ENCODE results near the gene EHMT1. TPM values are rescaled to one million over a fixed set of nuclear protein-coding genes. Genes with fewer than 3 reads are reported as not detected.

Gene EHMT1
- total RNA-seq, 1 donor from 2014 or later: 64.5 TPM

DNA sequence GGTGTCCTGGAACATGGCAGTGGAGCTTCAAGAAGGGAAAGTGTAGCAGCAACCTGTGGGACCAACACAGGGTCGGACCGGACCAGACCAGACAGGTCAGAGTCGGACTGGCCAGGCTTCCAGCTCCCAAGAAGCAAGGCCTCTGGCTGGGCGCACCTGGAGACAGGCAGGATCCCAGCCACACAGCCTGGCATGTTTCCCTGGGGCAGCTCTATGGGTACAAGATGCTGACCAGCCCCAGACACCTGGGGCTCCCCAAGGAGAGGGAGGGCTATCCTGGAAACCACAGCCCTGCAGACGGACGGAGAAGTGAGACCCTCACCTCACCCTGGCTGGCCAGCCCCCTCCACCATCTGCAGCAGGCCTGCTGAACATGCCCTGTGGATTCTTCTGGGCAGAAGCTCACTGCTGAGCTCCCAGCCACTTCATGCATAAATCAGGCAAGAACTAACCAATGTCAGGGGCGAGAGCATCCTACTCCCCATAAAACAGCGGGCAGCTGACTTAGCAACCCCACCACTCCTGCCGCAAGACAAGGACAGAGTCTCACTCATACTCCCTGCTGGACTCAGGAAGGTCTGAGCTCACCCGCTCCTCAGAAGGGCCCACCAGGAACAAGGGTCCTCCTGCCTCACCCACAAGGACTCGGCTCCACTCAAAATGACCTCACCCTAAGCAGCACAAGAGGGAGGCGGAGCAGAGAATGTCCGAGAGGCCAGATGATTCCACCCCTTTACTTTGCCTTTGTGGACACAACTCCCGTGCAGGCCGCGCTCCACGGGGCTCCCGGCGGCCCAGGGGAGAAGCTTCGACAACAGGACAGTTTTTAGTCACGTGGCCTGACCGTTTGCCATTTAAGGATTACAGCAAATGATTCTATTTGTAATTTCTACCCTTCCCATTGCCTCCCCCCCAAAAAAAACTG is 37.2 kb upstream of the EHMT1 start:
- Mint-ChIP-seq H3K4me1 (ENCODE audit: low read depth, unreplicated experiment) (peaks cover 6% of the 10 kb centered on the region), H3K4me3 (ENCODE audit: unreplicated experiment) (no peak overlapping the region), H3K27ac (ENCODE audit: unreplicated experiment) (no peak overlapping the region), H3K9me3 (ENCODE audit: unreplicated experiment) (no peaks in the 10 kb centered on the region), H3K27me3 (ENCODE audit: low read depth, unreplicated experiment) (no peaks in the 10 kb centered on the region), H3K36me3 (ENCODE audit: low read depth, unreplicated experiment) (peaks cover 4% of the 10 kb centered on the region)
- FAIRE-seq (no peak), DNase-seq (ENCODE audit: low read depth) (no peak)
- no peak overlapping the region for H3K4me2 ChIP-seq (ENCODE audit: low read length)
- no peak overlapping the region for H3K27ac ChIP-seq (ENCODE audit: low read depth, low read length)
- peaks cover 42% of the 10 kb centered on the region for H3K79me2 ChIP-seq (ENCODE audit: insufficient read depth, low read length)
- H3K36me3 ChIP-seq (ENCODE audit: insufficient read depth, low read length): peaks cover 13% of the 10 kb centered on the region
- H3K4me3 ChIP-seq (ENCODE audit: insufficient read depth, low read depth, low read length): no peak overlapping the region
- H3K9ac ChIP-seq (ENCODE audit: low read length): no peak overlapping the region
- TF ChIP-seq, protein P1, sequence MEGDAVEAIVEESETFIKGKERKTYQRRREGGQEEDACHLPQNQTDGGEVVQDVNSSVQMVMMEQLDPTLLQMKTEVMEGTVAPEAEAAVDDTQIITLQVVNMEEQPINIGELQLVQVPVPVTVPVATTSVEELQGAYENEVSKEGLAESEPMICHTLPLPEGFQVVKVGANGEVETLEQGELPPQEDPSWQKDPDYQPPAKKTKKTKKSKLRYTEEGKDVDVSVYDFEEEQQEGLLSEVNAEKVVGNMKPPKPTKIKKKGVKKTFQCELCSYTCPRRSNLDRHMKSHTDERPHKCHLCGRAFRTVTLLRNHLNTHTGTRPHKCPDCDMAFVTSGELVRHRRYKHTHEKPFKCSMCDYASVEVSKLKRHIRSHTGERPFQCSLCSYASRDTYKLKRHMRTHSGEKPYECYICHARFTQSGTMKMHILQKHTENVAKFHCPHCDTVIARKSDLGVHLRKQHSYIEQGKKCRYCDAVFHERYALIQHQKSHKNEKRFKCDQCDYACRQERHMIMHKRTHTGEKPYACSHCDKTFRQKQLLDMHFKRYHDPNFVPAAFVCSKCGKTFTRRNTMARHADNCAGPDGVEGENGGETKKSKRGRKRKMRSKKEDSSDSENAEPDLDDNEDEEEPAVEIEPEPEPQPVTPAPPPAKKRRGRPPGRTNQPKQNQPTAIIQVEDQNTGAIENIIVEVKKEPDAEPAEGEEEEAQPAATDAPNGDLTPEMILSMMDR (IDR thresholded peaks at IDR 0.05; ENCODE audit: insufficient read depth, low read depth, low read length): no peak
- no peak for TF ChIP-seq EZH2 (IDR thresholded peaks at IDR 0.05; ENCODE audit: insufficient read depth, low read length)
- no peak overlapping the region for H2AFZ ChIP-seq (ENCODE audit: low read depth, low read length)
- no peaks in the 10 kb centered on the region for H3K27me3 ChIP-seq (ENCODE audit: insufficient read depth, low read length)
- H3K9me3 ChIP-seq (ENCODE audit: insufficient read depth, low read depth, low read length): no peaks in the 10 kb centered on the region
- peaks cover 50% of the 10 kb centered on the region for H4K20me1 ChIP-seq (ENCODE audit: insufficient read depth, low read length)
- peaks cover 17% of the 10 kb centered on the region for H3K4me1 ChIP-seq (ENCODE audit: insufficient read depth, low read length)

DNA sequence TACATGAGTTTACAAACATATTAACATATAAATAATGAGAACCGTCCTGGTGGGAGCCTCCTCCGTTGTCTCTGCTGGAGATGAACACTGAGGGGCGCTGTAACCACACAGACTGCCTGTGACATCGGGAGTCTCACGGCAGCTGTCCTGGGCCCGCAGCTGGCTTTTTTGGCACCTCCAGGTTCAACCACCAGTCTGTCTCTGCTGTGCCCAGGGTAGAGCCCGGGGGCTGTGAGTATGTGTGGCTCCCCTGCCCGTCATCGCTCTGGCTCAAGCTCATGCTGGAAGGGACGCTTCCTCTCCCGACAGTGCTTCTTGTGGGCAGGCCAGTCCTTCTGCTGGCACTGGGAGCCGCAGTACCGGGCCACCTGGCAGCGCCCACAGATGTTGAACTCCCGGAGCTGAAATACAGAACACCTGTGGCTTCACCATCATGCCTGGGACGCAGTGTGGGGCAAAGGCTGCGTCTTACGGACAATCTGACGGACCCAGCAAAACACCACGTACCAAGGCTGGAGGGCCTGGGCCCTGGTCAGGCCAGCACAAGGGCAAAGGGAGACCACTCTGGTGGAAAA is 36.4 kb upstream of the EHMT1 start:
- no peak overlapping the region for H3K27ac ChIP-seq (ENCODE audit: low read depth, low read length)
- H3K4me1 ChIP-seq (ENCODE audit: insufficient read depth, low read length): peaks cover 11% of the 10 kb centered on the region
- Mint-ChIP-seq H3K27ac (ENCODE audit: unreplicated experiment) (no peak overlapping the region), H3K27me3 (ENCODE audit: low read depth, unreplicated experiment) (no peaks in the 10 kb centered on the region), H3K4me3 (ENCODE audit: unreplicated experiment) (no peak overlapping the region), H3K4me1 (ENCODE audit: low read depth, unreplicated experiment) (peaks cover 2% of the 10 kb centered on the region), H3K36me3 (ENCODE audit: low read depth, unreplicated experiment) (peaks cover 4% of the 10 kb centered on the region), H3K9me3 (ENCODE audit: unreplicated experiment) (no peaks in the 10 kb centered on the region)
- no peaks in the 10 kb centered on the region for H3K27me3 ChIP-seq (ENCODE audit: insufficient read depth, low read length)
- H3K79me2 ChIP-seq (ENCODE audit: insufficient read depth, low read length): peaks cover 40% of the 10 kb centered on the region
- H3K9ac ChIP-seq (ENCODE audit: low read length): no peak overlapping the region
- H3K4me2 ChIP-seq (ENCODE audit: low read length): no peak overlapping the region
- FAIRE-seq (no peak), DNase-seq (ENCODE audit: low read depth) (no peak)
- H2AFZ ChIP-seq (ENCODE audit: low read depth, low read length): no peak overlapping the region
- no peaks in the 10 kb centered on the region for H3K9me3 ChIP-seq (ENCODE audit: insufficient read depth, low read depth, low read length)
- H3K36me3 ChIP-seq (ENCODE audit: insufficient read depth, low read length): peaks cover 16% of the 10 kb centered on the region
- no peak for TF ChIP-seq EZH2 (IDR thresholded peaks at IDR 0.05; ENCODE audit: insufficient read depth, low read length)
- TF ChIP-seq, protein P1 (IDR thresholded peaks at IDR 0.05; ENCODE audit: insufficient read depth, low read depth, low read length): no peak
- peaks cover 50% of the 10 kb centered on the region for H4K20me1 ChIP-seq (ENCODE audit: insufficient read depth, low read length)
- no peak overlapping the region for H3K4me3 ChIP-seq (ENCODE audit: insufficient read depth, low read depth, low read length)

Measured in astrocyte (in vitro differentiated cells and primary cell).